Right lobe of liver (tissue), 6 donors: ENCODE measurements around the gene WBP2. TPM values are rescaled to one million over a fixed set of nuclear protein-coding genes. Genes with fewer than 3 reads are reported as not detected.

Source experiments
- ATAC-seq, 4 donors: fragments of 200-7000 bp; cut with Tn5 transposase; one replicate each; pipeline ENCODE4 v1.9.1; 2020; ENCODE audit warnings: mild to moderate bottlenecking in 4 of 4, moderate library complexity in 4 of 4
- DNase-seq, 3 donors: peaks; one replicate each; pipeline ENCODE4 v3.0.0-alpha.2; 2020
- H3K27ac ChIP-seq, 3 donors: fragments of 200-600 bp; one replicate each; pipeline ENCODE4 v1.8.0; 2022
- H3K27me3 ChIP-seq, 2 donors: fragments of 200-600 bp; one replicate each; pipeline ENCODE4 v1.8.0; 2022
- H3K36me3 ChIP-seq, 4 donors: fragments of 200-600 bp; sonication (generic) in 1 of 4; one replicate each; pipeline versions ENCODE4 v1.5.1 to v1.8.0; 2017 to 2022; ENCODE audit warnings: control low read depth in 1 of 4
- H3K4me1 ChIP-seq, 4 donors: fragments of 200-600 bp; sonication (generic) in 1 of 4; one replicate each; pipeline versions ENCODE4 v1.5.1 to v1.8.0; 2017 to 2022; ENCODE audit warnings: control low read depth in 1 of 4
- H3K4me3 ChIP-seq, 3 donors: fragments of 200-600 bp; one replicate each; pipeline ENCODE4 v1.8.0; 2022
- H3K9me3 ChIP-seq, 4 donors: fragments of 200-600 bp; sonication (generic) in 1 of 4; one replicate each; pipeline versions ENCODE4 v1.5.1 to v1.8.0; 2017 to 2022; ENCODE audit warnings: control low read depth in 1 of 4
- CTCF ChIP-seq, 4 donors: fragments of 200-600 bp in 3 of 4; fragments of 450-650 bp in 1 of 4; IDR thresholded peaks; one replicate each; pipeline versions ENCODE4 v1.5.1 to v1.8.0; 2016 to 2022; ENCODE audit warnings: antibody characterized with exemption in 4 of 4, mild to moderate bottlenecking in 2 of 4
- POLR2A ChIP-seq: fragments of 450-650 bp; IDR thresholded peaks from one replicate; pipeline ENCODE4 v1.6.1; 2017; ENCODE audit warnings: antibody characterized with exemption, mild to moderate bottlenecking
- WGBS: methylation state at CpG from one replicate; pipeline ENCODE4 v1.1.6; 2018; ENCODE audit warnings: low coverage, low lambda C conversion rate; ENCODE audit not compliant: insufficient coverage; ENCODE audit errors: missing lambda C conversion rate; 5-methylcytosine and 5-hydroxymethylcytosine counted together
- intact Hi-C, 2 donors: fragments of 100-400 bp; cut with DNase I; formaldehyde crosslinking; loops; one replicate each; pipeline versions ENCODE4 v1.11.2 to v1.14.1; 2022
- total RNA-seq, 6 experiments: library from RNA; depleted of rRNA in 2 of 6; stranded (reverse); fragments of >200 nt in 2 of 6; fragmentation: NEBNext Ultra II Directional in 3 of 6; extraction: Animal tissue kit (Norgen Biotek cat#: 25700) in 3 of 6; gene quantifications; one replicate each; pipeline versions ENCODE4 v1.1.0 to v1.2.4, GENCODE V29; 2016 to 2023
- donor health status: DM: no; HTN: yes; CAD: no.
- donor health status: DM: no; HTN: no; CAD: no.
- donor health status: DM: no; HTN: no; CAD: no.
- donor health status: DM: no; HTN: yes; CAD: no.
- donor health status: DM: no; HTN: yes; CAD: no.

WBP2 gene
- total RNA-seq, 6 experiments from 2014 or later, result 57.5 to 99.2 (median 68.7) TPM

DNA sequence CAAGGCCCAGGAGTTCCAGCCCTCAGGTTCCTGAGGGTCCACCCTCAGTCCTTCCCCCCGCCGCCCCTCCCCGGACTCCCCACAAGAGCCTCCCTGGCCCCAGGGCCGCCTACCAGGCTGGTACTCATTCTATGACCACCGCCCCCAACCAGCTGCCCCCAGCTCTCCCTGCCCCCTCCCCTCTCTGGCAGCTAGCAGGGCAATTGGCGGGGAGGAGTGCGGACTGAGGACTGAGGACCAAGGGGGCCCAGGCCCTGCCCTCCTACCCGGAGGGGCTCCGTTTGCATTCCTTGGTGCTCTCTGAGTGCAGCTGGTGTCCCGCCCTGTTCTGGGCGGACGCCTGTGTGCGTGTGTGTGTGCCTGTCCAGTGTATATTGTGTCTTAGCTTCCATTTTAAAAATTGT lies 30.0 kb downstream of the WBP2 start:
- intact Hi-C loops, result loop anchor here in 1 of 2 donors (10.0 kb wide), 1 partner anchor 70 kb away; no protein-coding TSS in a partner anchor
- H3K4me1 ChIP-seq, result peaks cover 0 to 22% (median 0%) of the 10 kb centered on the region in 4 donors
- no peaks in the 10 kb centered on the region for H3K27me3 ChIP-seq
- TF ChIP-seq POLR2A, result no peak
- TF ChIP-seq CTCF (IDR thresholded peaks at IDR 0.05), result no peak
- H3K4me3 ChIP-seq, result no peak overlapping the region
- H3K9me3 ChIP-seq, result no peaks in the 10 kb centered on the region
- DNase-seq (no peak), ATAC-seq (no peak)
- H3K36me3 ChIP-seq, result peaks cover 0 to 30% (median 2%) of the 10 kb centered on the region in 4 donors
- H3K27ac ChIP-seq, result no peak overlapping the region
- WGBS, result 66% methylated on average over 2 of the region's 13 CpGs

- peaks cover 0 to 22% (median 0%) of the 10 kb centered on the region in 4 donors for H3K4me1 ChIP-seq
- H3K4me3 ChIP-seq, result no peak overlapping the region
- no peaks in the 10 kb centered on the region for H3K27me3 ChIP-seq
- TF ChIP-seq CTCF (IDR thresholded peaks at IDR 0.05) (no peak), POLR2A (no peak)
- H3K27ac ChIP-seq, result no peak overlapping the region
- no peaks in the 10 kb centered on the region for H3K9me3 ChIP-seq
- no CpG with 5 or more reads among the region's 2 CpGs for WGBS
- intact Hi-C loops, result loop anchor here in 1 of 2 donors (10.0 kb wide), 1 partner anchor 70 kb away; no protein-coding TSS in a partner anchor
- H3K36me3 ChIP-seq, result peaks cover 0 to 30% (median 3%) of the 10 kb centered on the region in 4 donors
- ATAC-seq (no peak), DNase-seq (no peak)
Measured at GRCh38 chr17:75824666-75825065, 30.5 kb downstream of the WBP2 start.

DNA sequence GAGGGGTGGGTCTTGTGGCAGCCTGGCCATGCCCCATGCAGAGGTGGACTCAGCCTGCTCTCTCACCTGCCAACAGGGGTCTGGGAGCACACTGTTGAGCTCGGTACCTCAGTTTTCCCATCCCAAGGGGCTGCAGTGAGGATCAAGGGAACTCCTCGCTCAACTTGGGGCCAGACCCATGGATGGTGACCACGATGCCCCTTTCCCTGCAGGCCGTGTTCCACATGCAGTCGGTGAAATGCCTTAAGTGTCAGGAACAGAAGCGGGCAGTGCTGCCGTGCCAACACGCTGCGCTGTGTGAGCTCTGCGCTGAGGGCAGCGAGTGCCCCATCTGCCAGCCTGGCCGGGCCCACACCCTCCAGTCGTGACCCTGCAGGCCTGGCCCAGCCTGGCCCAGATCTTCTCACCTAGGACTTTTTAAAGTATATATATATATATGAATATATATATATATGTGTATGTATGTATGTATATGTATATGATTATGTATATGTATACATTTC lies 31.0 kb downstream of the WBP2 start:
- Histone ChIP-seq H3K27ac (no peak overlapping the region), H3K9me3 (no peaks in the 10 kb centered on the region), H3K4me1 (peaks cover 0 to 22% (median 0%) of the 10 kb centered on the region in 4 donors), H3K36me3 (peaks cover 0 to 34% (median 6%) of the 10 kb centered on the region in 4 donors), H3K4me3 (no peak overlapping the region), H3K27me3 (no peaks in the 10 kb centered on the region)
- intact Hi-C loops, result loop anchor here in 1 of 2 donors (10.0 kb wide), 1 partner anchor 69 kb away; no protein-coding TSS in a partner anchor
- peak in 1 of 3 donors; percentile 12 for DNase-seq
- 97% methylated on average over 7 of the region's 13 CpGs for WGBS
- TF ChIP-seq CTCF (IDR thresholded peaks at IDR 0.05) (no peak), POLR2A (no peak)
- no peak for ATAC-seq

DNA sequence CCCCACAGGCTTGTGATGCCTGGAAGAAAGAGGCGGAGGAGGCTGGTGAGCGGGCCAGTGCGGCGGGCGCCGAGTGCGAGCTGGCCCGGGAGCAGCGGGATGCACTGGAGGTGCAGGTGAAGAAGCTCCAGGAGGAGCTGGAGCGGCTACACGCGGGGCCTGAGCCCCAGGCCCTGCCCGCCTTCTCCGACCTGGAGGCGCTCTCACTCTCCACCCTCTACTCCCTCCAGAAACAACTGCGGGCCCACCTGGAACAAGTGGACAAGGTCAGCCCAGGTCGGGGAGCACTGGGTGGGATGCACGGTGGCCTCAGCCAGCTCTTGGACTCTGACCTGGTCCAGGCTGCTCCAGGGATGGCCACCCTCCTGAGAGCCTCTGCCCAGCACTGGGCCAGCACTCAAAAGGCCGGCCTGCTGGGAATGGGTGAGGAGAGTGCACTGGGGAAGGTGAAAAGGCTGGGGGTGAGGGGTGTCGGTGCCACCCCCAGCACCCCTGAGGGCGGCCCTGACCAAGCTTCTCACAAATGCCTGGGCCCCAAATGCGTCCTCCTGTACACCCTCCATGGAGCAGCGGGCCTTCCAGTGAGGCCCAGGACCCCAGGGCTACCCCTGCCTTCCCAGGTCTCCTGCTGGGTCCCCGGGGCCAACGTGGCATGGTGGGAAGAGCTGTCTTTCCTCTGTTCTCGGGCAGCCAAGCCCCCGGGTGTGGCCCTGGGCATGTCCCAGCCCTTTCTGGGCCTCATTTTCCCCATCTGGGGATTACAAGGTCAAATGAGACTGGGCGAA lies 31.7 kb downstream of the WBP2 start:
- 94% methylated on average over 12 of the region's 28 CpGs for WGBS
- intact Hi-C loops, result loop anchor here in 1 of 2 donors (10.0 kb wide), 1 partner anchor 69 kb away; no protein-coding TSS in a partner anchor
- TF ChIP-seq POLR2A, result no peak
- TF ChIP-seq CTCF (IDR thresholded peaks at IDR 0.05), result no peak
- H3K27me3 ChIP-seq, result no peaks in the 10 kb centered on the region
- DNase-seq (peak in 1 of 3 donors; percentile 46), ATAC-seq (no peak)
- H3K9me3 ChIP-seq, result no peaks in the 10 kb centered on the region
- peaks cover 0 to 37% (median 12%) of the 10 kb centered on the region in 4 donors for H3K36me3 ChIP-seq
- no peak overlapping the region for H3K27ac ChIP-seq
- peaks cover 0 to 22% (median 0%) of the 10 kb centered on the region in 4 donors for H3K4me1 ChIP-seq
- no peak overlapping the region for H3K4me3 ChIP-seq
